NCI-H2196 treated with DMSO at 0.1 percent for 48 hours (cell line): ENCODE data around the gene MINDY3.

Experiments
- DNase-seq: peaks from one replicate; lab custom pipeline; 2025; ENCODE audit not compliant: unreplicated experiment; lab: John Stamatoyannopoulos, UW

The MINDY3 gene

GRCh38 chr10:15808204-15808797, 52.0 kb downstream of the MINDY3 start:
- DNase-seq, result no peak

GRCh38 chr10:15805395-15806058, 54.8 kb downstream of the MINDY3 start:
- DNase-seq, result no peak

DNA sequence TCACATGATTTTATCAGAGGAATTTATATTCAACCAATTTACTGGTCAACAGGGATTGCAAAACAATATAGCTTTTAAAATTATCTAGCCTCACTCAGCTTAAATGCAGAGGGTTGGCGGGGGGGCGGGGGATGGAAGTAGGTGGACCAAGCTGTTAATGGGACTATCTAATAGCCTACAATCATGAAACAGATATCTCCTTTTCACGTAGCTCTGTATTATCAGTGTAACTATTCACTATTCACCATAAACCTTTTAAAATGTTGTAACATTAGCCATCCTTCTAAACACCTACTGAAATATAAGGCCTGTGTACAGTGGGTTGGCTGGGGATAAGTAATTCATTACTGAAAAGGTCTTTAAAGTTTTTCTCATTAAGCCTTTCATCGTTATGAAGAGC, 56.2 kb downstream of the MINDY3 start:
- DNase-seq, result no peak

- no peak for DNase-seq
Measured at GRCh38 chr10:15802375-15802949, 57.8 kb downstream of the MINDY3 start.

DNA sequence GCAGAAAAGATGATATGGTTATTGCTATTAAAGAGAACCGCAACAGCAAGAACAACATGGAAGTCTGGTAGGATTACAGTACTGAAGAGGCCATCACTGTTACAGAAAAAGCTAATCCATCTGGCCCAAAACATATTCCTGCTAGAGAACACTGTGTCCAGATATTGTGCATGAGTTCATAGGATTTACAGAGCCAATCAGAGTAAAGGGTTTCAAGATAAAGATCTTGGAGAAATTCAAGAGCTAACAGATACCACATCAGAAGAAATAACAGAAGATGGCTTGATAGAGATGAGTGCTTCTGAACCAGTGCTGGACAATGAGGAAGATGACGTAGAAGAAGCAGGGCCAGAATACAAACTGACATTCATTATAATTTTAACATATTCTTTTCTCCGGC, 58.7 kb downstream of the MINDY3 start:
- DNase-seq, result no peak

- DNase-seq, result no peak
Measured at GRCh38 chr10:15801147-15801546, 59.2 kb downstream of the MINDY3 start.

DNA sequence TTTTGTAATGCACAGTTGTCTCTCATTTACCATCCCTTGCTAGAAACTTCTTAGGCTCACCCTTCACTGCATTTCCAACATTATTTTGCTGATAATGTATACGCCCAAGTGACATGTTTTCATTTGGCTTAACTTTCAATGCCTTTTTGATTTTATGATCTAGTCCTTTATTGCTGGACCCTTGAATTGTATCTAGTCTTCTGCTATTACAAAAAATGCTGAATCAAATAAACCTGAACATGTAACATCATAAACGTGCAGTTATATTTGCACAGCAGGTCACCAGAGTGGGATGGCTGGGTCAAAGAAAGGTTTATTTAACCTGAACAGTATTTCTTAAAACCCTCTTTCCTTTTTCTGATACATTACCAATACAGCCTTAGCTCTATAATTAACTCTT, 63.0 kb downstream of the MINDY3 start:
- no peak for DNase-seq

GRCh38 chr10:15796762-15797161, 63.5 kb downstream of the MINDY3 start:
- DNase-seq, result no peak

DNA sequence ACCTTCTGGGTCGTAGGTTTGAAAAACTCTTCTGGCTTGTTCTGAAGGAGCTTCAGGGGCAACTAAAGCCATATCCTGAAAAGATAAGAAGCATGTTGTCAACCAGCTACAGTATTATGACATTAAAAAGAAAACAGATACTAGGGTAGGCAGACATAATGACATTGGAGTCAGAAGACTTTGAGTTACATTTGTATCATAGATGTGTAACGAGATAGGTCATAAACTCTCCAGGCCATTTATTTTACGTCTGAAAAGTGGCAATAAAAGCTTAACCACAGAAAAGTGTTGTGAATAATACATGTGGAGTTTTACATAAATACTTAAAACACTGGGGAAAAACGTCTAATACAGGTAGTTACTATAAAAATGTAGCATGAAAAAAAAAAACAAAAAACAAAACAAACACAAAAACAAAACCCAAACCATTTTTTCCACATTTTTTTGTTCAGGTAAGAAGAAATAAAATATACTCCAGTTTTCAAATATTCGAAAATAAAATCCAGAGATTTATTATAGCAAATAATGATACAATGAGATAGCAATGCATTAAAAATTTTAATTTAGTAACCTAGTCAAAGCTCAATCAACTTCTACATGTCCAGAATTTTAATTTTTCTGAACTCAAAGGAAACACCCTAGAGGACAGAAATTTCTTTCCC, 64.1 kb downstream of the MINDY3 start:
- no peak for DNase-seq

GRCh38 chr10:15795036-15795792, 65.1 kb downstream of the MINDY3 start:
- no peak for DNase-seq

DNA sequence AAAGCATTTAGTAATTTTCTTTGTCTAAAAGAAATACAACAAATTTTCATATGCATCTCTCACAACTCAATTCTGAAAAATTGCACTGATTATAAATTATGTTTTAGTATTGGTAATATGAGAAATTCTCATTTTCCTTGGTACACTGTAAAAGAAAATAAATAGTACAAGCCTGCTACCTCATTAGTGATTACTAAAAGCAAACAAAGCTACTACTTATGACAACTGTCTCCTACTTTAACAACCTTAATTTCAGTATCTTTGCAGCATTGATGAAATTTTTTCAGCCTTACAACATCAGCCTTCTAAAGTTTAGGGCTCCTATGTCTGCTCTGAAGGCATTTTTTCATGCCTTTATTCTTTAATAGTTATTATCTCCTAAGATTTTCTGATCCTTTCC, 65.7 kb downstream of the MINDY3 start:
- DNase-seq, result no peak

GRCh38 chr10:15793664-15794063, 66.6 kb downstream of the MINDY3 start:
- DNase-seq, result no peak

GRCh38 chr10:15792777-15793176, 67.5 kb downstream of the MINDY3 start:
- DNase-seq, result no peak

GRCh38 chr10:15791816-15792524, 68.3 kb downstream of the MINDY3 start:
- no peak for DNase-seq

DNA sequence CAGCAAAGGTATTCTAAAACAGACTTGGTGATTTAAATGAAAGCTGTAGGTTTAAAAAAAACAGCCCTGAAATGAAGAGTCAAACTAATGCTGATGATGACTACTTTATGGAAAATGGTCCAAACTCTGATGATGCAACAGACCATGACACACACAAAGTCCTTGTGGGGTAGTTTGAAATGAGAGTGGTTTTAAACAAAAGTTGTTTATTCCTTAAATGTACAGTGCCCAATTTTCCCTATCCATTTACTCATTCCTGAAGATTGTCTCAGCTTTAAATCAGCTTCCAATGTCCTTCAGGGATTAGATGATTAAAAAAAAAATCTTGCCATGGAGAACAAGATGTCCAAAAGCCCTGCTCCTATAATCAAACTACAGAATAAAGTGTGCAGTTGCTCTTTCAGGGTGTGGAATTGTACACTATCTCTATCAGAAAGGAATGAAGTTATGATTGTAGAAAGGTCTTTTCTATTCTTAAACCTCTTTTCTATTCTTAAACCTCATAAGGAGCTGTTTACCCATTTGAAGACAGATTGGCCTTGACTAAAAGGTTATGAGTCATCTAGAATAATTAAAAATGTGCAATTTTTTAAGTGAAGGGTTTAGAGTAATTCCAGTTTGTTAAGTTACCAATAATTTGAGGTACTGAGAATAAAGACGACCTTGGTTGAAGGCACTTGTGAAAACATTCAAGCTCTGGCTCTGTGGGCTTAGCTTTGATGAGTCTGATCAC, 70.3 kb downstream of the MINDY3 start:
- DNase-seq, result no peak

- no peak for DNase-seq
Measured at GRCh38 chr10:15787426-15787825, 72.9 kb downstream of the MINDY3 start.

DNA sequence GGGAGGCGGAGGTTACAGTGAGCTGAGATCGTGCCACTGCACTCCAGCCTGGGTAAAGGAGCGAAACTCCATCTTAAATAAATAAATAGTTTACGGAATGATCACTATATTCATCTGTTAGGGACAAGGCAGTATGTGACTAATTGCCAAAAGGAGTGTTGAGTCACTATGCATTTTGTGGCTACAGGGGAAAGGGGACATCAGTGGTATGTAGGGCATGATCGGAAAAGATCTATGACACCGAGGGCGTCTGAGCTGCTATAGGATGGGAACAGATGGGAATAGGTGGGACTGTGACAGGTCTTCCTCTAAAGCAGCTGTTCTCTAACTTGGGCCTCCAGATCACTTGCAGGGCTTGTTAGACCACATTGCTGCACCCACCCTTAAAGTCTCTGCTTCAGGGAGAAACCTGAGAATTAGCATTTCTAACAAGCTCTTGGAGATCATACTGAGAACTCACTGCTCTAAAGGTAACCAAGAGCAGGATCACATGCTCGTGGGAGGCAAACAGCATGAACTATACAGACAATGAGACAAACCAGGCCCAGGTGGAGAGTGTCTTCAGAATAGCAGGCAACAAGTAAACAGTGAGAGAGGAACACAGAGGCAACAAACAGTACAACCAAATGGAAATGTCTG, 75.5 kb downstream of the MINDY3 start:
- DNase-seq, result no peak

GRCh38 chr10:15783941-15784636, 76.2 kb downstream of the MINDY3 start:
- no peak for DNase-seq

- no peak for DNase-seq
Measured at GRCh38 chr10:15782851-15783250, 77.5 kb downstream of the MINDY3 start.
